HG02610 (cell line): ENCODE measurements around the gene FAH.
A peak's percentile ranks its signal among the peaks of the same experiment; 100 is the strongest.
"Not testable (repeated sequence)": the region's sequence is repeated elsewhere in the genome, so short reads cannot be mapped to it uniquely, and the experiment has no call there.

Experiments used
- ATAC-seq: cut with Tn5 transposase; IDR thresholded peaks from one replicate; pipeline ENCODE4 v1.9.1; 2021; ENCODE audit warnings: mild to moderate bottlenecking, moderate library complexity; ENCODE audit not compliant: unreplicated experiment

FAH gene

GRCh38 chr15:80151148-80151547, 1.7 kb upstream of the FAH start:
- ATAC-seq, result no peak

- ATAC-seq, result no peak
These were observed 1.2 kb upstream of the FAH start for GRCh38 chr15:80151576-80151975.

GRCh38 chr15:80152180-80152895, 461 bp upstream of the FAH start:
- peak; percentile 52 for ATAC-seq

DNA sequence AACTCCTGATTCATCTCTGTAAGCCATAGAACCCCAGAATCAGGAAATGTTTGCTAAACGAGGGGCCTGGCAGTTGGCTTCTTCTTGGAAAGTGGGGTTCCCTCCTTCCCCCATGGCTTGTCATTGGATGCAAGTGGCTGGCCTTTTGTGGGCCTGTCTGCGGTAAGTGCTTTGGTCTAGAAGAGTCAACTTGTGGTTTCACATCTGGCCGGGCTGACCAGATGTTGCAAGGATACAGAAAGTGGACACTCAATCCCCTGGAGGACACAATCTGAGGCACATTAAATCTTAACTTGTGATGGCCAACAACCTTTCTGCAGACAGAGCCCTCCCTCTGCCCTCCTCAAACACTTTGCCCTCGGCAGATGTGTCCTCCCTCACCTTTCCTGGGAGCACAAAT, 1.1 kb downstream of the FAH start:
- no peak for ATAC-seq

DNA sequence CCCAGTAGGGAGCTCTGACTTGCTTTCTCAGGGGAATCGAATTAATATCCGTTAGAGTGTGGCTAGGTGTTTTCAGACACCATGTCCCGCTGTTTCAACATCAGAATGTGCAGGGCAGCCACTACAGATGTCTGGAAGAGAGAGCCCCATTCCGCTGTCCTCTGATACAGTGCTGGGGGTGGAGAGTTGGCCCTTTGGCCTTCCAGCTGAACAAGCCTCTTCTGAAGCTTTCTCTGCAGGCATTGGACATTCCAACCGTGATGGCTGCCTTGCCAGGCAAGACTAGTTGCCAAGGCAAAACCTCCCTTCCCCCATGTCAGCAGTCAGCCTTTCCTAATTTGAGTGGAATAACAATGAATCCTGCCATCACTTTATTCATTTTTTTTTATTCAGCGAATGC, 1.5 kb downstream of the FAH start:
- no peak for ATAC-seq

GRCh38 chr15:80155001-80155377, 2.2 kb downstream of the FAH start:
- ATAC-seq, result no peak

- ATAC-seq, result not testable (repeated sequence)
These were observed 2.8 kb downstream of the FAH start for GRCh38 chr15:80155378-80156175.

DNA sequence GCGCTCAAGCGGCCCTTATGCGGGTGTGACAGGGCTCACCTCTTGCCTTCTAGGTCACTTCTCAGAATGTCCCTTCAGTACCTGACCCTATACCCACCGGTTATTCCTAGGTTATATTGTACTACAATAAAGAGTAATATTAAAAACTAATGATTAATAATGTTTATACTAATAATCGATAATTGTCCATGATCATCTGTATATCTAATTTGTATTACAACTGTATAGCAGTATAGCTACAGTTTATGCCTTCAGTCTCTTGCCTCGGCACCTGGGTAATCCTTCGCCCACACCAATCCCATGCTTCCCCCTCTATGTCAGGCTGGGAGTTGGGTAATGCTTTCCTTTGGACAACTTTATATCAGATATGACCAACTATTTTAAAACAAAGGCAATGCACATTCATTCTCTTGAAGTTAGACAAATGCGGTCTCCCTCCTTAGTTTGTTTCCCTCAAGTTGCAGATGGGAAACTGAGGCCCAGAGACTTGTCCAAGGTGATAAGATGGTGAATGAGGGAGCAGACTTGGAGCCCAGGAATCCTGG, 3.4 kb downstream of the FAH start:
- ATAC-seq, result no peak

- ATAC-seq, result no peak
These were observed 4.4 kb downstream of the FAH start for GRCh38 chr15:80157215-80157614.

- ATAC-seq, result no peak
These were observed 6.5 kb downstream of the FAH start for GRCh38 chr15:80159301-80159700.

- no peak for ATAC-seq
These were observed 7.2 kb downstream of the FAH start for GRCh38 chr15:80159811-80160569.

DNA sequence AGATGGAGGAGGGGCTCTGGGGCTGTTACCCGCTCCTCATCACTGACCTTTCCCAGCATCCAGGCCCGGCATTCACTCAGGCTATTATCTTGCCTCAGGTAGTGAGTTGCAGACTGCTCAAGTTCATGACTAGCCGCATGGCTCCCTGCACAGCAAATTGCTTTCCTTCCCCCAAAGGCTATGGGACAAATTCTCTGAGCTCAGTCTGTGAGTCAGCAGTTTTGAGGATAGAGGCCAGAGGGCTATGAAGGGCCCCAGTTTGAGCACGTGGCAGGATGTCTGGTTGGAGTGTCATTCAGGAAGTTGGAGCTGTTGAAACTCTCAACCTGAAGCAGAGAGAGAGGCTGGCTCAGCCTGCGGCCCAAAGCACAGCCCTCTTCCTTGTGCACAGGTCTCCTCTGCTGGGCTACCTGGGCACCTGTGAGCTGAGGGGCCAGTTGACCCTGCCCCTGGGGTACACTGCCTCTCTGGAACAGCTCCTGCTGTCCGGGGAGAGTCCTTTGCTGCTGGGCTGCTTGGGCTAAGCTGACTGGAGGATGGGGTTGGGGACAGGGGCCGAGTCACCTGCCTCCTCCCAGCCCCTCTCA, 7.9 kb downstream of the FAH start:
- ATAC-seq, result peak; percentile 67

DNA sequence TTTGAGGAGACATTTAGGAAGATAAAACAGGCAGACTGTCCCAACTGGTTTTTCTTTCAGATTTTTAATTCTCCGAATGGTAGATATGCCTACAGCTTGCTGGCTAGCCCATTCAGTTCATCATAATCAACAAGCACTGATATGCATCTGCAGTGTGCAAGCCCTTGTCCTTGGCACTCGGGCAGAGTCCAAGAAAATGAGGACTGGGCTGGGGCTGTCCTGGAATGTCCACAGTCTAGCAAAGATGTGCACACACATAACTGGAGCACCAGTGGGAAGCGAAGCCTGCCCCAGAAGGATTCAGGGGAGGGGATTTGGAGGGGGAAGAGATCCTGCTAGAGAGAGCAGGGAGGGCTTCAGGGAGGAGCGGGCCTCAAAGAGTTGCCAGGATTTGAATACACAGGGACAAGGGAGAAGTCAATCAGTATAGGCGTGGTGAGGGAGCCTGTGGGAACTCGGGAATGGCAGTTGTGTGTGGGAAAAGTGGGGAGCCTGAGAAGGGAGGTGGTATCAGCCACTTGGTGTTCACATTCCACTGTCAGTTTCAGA, 8.7 kb downstream of the FAH start:
- no peak for ATAC-seq

DNA sequence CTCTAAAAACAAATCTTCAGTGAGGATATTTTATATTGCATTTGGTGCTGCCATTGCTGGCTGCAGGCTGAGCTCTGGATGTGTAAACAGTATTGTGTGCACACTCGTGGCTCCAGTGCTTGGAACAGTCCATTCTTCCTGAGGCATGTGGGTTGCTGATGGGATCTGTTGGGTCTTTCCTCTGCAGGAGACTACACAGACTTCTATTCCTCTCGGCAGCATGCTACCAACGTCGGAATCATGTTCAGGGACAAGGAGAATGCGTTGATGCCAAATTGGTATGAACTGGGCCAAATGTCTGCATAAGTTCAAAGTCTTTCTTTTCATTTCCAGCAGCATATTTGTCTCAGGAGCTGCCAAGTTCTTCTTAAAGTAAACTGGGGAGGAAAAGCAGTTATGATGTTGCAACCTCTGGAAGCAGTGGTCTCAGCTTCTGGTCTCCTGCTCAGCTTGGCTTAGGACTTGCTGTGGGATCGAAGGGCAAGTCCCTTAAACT, 9.3 kb downstream of the FAH start:
- ATAC-seq, result no peak

- no peak for ATAC-seq
These were observed 10.4 kb downstream of the FAH start for GRCh38 chr15:80163217-80163616.

GRCh38 chr15:80163897-80164296, 11.1 kb downstream of the FAH start:
- ATAC-seq, result no peak

DNA sequence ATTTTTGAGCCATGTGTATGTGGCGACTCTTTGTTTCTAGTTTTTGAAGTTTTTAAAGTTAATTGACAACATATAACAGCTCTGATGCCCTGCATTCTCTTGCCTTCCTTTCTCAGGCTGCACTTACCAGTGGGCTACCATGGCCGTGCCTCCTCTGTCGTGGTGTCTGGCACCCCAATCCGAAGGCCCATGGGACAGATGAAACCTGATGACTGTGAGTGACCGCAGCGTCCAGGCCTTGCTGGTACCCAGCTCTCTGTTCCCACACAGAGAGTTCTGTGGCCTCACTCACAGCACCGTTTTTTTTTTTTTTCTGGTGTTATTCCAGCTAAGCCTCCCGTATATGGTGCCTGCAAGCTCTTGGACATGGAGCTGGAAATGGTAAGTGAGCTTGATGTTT, 15.1 kb downstream of the FAH start:
- ATAC-seq, result no peak

GRCh38 chr15:80168421-80168820, 15.6 kb downstream of the FAH start:
- no peak for ATAC-seq

DNA sequence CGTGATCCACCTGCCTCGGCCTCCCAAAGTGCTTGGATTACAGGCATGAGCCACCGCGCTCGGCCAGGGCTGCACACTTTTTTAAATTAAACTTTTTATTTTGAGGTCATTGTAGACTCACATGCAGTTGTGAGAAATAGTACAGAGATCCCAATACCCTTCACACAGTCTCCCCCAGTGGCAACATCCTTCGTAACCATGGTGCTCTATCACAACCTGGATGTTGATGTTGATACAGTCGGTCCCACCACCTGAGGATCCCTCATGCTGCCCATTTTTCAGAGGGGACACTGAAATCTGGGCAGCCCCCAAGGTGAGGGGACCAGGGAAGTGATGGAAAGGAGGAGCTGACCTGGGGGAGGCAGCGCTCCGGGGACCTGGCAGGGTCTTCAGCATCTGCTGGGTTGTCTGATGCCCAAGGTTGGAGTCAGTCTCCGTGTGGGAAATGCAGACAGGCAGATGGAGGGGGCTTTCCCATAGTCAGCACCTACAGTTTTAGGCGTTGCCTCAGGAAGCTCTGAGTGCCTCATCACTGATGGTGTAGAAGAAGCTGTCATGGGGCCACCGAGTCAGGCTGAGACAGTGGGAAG, 17.1 kb downstream of the FAH start:
- ATAC-seq, result no peak

DNA sequence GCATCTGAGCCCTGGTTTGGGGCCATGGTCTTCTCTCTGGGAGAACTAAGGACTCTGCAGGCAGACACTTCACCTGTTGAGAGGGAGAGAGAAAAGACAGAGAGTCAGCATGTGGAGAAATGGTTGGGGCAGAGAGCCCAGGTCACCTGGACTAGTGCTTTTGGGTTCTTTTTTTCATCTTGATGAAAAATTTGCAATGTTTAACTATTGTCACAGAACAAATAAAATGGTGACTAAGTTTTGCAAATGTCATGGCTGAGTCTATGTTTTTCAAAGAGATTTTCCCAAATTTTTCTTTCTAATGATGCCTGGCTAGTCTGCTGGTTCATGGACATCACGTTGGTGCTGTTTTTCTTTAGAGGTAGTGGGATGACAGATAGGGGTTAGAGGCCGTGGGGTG, 17.8 kb downstream of the FAH start:
- no peak for ATAC-seq
